Tibial artery (tissue), 4 donors: ENCODE results near the gene GNG7.

Source experiments
- DNase-seq, 2 donors: peaks; one replicate each; pipeline ENCODE4 v3.0.0-alpha.2; 2019
- H3K27ac ChIP-seq, 2 donors: fragments of 200-600 bp; sonication (generic) in 1 of 2; 1 replicate in 1 of 2; 2 replicates in 1 of 2; pipeline ENCODE4 v1.5.1; 2018 to 2019; ENCODE audit warnings: mild to moderate bottlenecking in 1 of 2
- H3K27me3 ChIP-seq, 2 donors: fragments of 200-600 bp; sonication (generic) in 1 of 2; one replicate each; pipeline versions ENCODE4 v1.5.1 to v1.6.0; 2016 to 2019
- H3K36me3 ChIP-seq, 3 donors: fragments of 200-600 bp; sonication (generic) in 2 of 3; one replicate each; pipeline ENCODE4 v1.5.1; 2016 to 2019; ENCODE audit warnings: mild to moderate bottlenecking in 2 of 3
- H3K4me1 ChIP-seq, 4 donors: fragments of 200-600 bp; sonication (generic) in 2 of 4; 1 replicate in 3 of 4; 2 replicates in 1 of 4; pipeline ENCODE4 v1.5.1; 2016 to 2019
- H3K4me3 ChIP-seq, 2 donors: fragments of 200-600 bp; sonication (generic) in 1 of 2; 1 replicate in 1 of 2; 2 replicates in 1 of 2; pipeline ENCODE4 v1.5.1; 2018 to 2019; ENCODE audit warnings: mild to moderate bottlenecking in 2 of 2
- H3K9me3 ChIP-seq, 3 donors: fragments of 200-600 bp; sonication (generic) in 1 of 3; one replicate each; pipeline ENCODE4 v1.5.1; 2016 to 2019
- CTCF ChIP-seq, 2 experiments: fragments of 200-600 bp in 1 of 2; fragments of 450-650 bp in 1 of 2; IDR thresholded peaks; one replicate each; pipeline ENCODE4 v1.5.1; 2017 to 2019; ENCODE audit warnings: antibody characterized with exemption in 2 of 2, mild to moderate bottlenecking in 1 of 2, moderate library complexity in 1 of 2
- intact Hi-C: fragments of 100-400 bp; cut with DNase I; formaldehyde crosslinking; loops from one replicate; pipeline ENCODE4 v1.15.0; 2023; ENCODE audit warnings: low total_unique reads

Gene GNG7

GRCh38 chr19:2734589-2735288 is 32.2 kb upstream of the GNG7 start:
- H3K4me3 ChIP-seq, result no peak overlapping the region
- no peak for TF ChIP-seq CTCF (IDR thresholded peaks at IDR 0.05)
- DNase-seq, result no peak
- H3K36me3 ChIP-seq, result peaks cover 13 to 58% (median 32%) of the 10 kb centered on the region in 3 donors
- peaks cover 0 to 15% (median 12%) of the 10 kb centered on the region in 4 donors for H3K4me1 ChIP-seq
- no peak overlapping the region for H3K27ac ChIP-seq
- no peaks in the 10 kb centered on the region for H3K9me3 ChIP-seq
- intact Hi-C loops, result no loop called here
- H3K27me3 ChIP-seq, result peaks cover 0 to 6% of the 10 kb centered on the region in 2 donors

- Histone ChIP-seq H3K27ac (no peak overlapping the region), H3K4me1 (peaks cover 0 to 10% (median 7%) of the 10 kb centered on the region in 4 donors), H3K27me3 (peaks cover 0 to 8% of the 10 kb centered on the region in 2 donors), H3K36me3 (peaks cover 13 to 58% (median 32%) of the 10 kb centered on the region in 3 donors), H3K9me3 (no peaks in the 10 kb centered on the region), H3K4me3 (no peak overlapping the region)
- intact Hi-C loops, result no loop called here
- no peak for TF ChIP-seq CTCF (IDR thresholded peaks at IDR 0.05)
- no peak for DNase-seq
These were observed 31.6 kb upstream of the GNG7 start for GRCh38 chr19:2733930-2734588.

- Histone ChIP-seq H3K4me1 (no peaks in the 10 kb centered on the region), H3K36me3 (peaks cover 13 to 58% (median 32%) of the 10 kb centered on the region in 3 donors), H3K9me3 (no peaks in the 10 kb centered on the region), H3K27me3 (peaks cover 0 to 19% of the 10 kb centered on the region in 2 donors), H3K4me3 (no peak overlapping the region), H3K27ac (no peak overlapping the region)
- no peak for DNase-seq
- no peak for TF ChIP-seq CTCF (IDR thresholded peaks at IDR 0.05)
- intact Hi-C loops, result no loop called here
These were observed 30.4 kb upstream of the GNG7 start for GRCh38 chr19:2732883-2733282.

GRCh38 chr19:2732157-2732725 is 29.7 kb upstream of the GNG7 start:
- Histone ChIP-seq H3K9me3 (no peaks in the 10 kb centered on the region), H3K27me3 (peaks cover 0 to 25% of the 10 kb centered on the region in 2 donors), H3K4me1 (no peaks in the 10 kb centered on the region), H3K4me3 (no peak overlapping the region), H3K27ac (no peak overlapping the region), H3K36me3 (peaks cover 13 to 58% (median 32%) of the 10 kb centered on the region in 3 donors)
- DNase-seq, result no peak
- no peak for TF ChIP-seq CTCF (IDR thresholded peaks at IDR 0.05)
- intact Hi-C loops, result no loop called here

- H3K27ac ChIP-seq, result no peak overlapping the region
- peaks cover 0 to 34% of the 10 kb centered on the region in 2 donors for H3K27me3 ChIP-seq
- intact Hi-C loops, result no loop called here
These were observed 28.9 kb upstream of the GNG7 start for GRCh38 chr19:2731181-2731995.

More at GRCh38 chr19:2731181-2731995, 28.9 kb upstream of the GNG7 start:
- Histone ChIP-seq H3K4me3 (no peak overlapping the region), H3K36me3 (peaks cover 8 to 50% (median 25%) of the 10 kb centered on the region in 3 donors), H3K4me1 (no peaks in the 10 kb centered on the region), H3K9me3 (no peaks in the 10 kb centered on the region)
- no peak for TF ChIP-seq CTCF (IDR thresholded peaks at IDR 0.05)
- DNase-seq, result no peak
